GM23338 (cell line): ENCODE measurements around the gene OPN3. TPM values are rescaled to one million over a fixed set of nuclear protein-coding genes. Genes with fewer than 3 reads are reported as not detected.

ENCODE experiments used
- ATAC-seq: fragments of 200-7000 bp; cut with Tn5 transposase; 3 replicates; pipeline ENCODE4 v1.9.1; 2020
- DNase-seq: peaks from one replicate; pipeline ENCODE4 v3.0.0-alpha.2; 2015; ENCODE audit warnings: low spot score
- H2AFZ ChIP-seq: fragments of 200-600 bp; sonication (generic); 2 replicates; pipeline ENCODE4 v1.8.0; 2016; ENCODE audit warnings: antibody characterized with exemption, mild to moderate bottlenecking, moderate library complexity
- H3F3A ChIP-seq: fragments of 200-600 bp; sonication (generic); replicated peaks from 2 replicates; pipeline ENCODE4 v1.8.0; 2017; ENCODE audit warnings: antibody characterized with exemption, mixed run types, low read depth
- H3K27ac ChIP-seq: fragments of 200-600 bp; sonication (generic); 2 replicates; pipeline ENCODE4 v1.6.1; 2016; ENCODE audit warnings: low read depth
- H3K27me3 ChIP-seq: fragments of 200-600 bp; sonication (generic); 2 replicates; pipeline ENCODE4 v1.8.0; 2016; ENCODE audit warnings: mild to moderate bottlenecking, mixed run types, moderate library complexity; ENCODE audit not compliant: insufficient read depth
- H3K36me3 ChIP-seq: fragments of 200-600 bp; sonication (generic); 2 replicates; pipeline ENCODE4 v1.8.0; 2016; ENCODE audit warnings: mild to moderate bottlenecking; ENCODE audit not compliant: insufficient read depth
- H3K4me1 ChIP-seq: fragments of 200-600 bp; sonication (generic); 2 replicates; pipeline ENCODE4 v1.8.0; 2016; ENCODE audit warnings: mild to moderate bottlenecking, moderate library complexity; ENCODE audit not compliant: insufficient read depth
- H3K4me2 ChIP-seq: fragments of 200-600 bp; sonication (generic); 2 replicates; pipeline ENCODE4 v1.7.1; 2017; ENCODE audit warnings: mixed run types
- H3K4me3 ChIP-seq: fragments of 200-600 bp; sonication (generic); 2 replicates; pipeline ENCODE4 v1.6.1; 2016; ENCODE audit warnings: mixed run types
- H3K79me2 ChIP-seq: fragments of 200-600 bp; sonication (generic); replicated peaks from 2 replicates; pipeline ENCODE4 v1.8.0; 2017; ENCODE audit warnings: mild to moderate bottlenecking; ENCODE audit not compliant: insufficient read depth
- H3K9me2 ChIP-seq: fragments of 200-600 bp; sonication (generic); 2 replicates; pipeline ENCODE4 v1.8.0; 2017; ENCODE audit not compliant: insufficient read depth
- H4K20me1 ChIP-seq: fragments of 200-600 bp; sonication (generic); replicated peaks from 2 replicates; pipeline ENCODE4 v1.8.0; 2017; ENCODE audit warnings: mild to moderate bottlenecking; ENCODE audit not compliant: insufficient read depth
- H3K27ac Mint-ChIP-seq: 2 replicates; pipeline ENCODE4 v1.8.0; 2020; ENCODE audit warnings: inconsistent platforms, mild to moderate bottlenecking, moderate library complexity, mixed read lengths
- H3K27me3 Mint-ChIP-seq: 3 replicates; pipeline ENCODE4 v1.8.0; 2022; ENCODE audit warnings: low read depth, mild to moderate bottlenecking, moderate library complexity, mixed read lengths, inconsistent platforms; ENCODE audit not compliant: insufficient read depth, poor library complexity
- H3K36me3 Mint-ChIP-seq: 3 replicates; pipeline ENCODE4 v1.8.0; 2021; ENCODE audit warnings: low read depth, mild to moderate bottlenecking, inconsistent platforms, moderate library complexity, mixed read lengths
- H3K4me1 Mint-ChIP-seq: 3 replicates; pipeline ENCODE4 v1.8.0; 2020; ENCODE audit warnings: mild to moderate bottlenecking, inconsistent platforms, mixed read lengths
- H3K4me3 Mint-ChIP-seq: 3 replicates; pipeline ENCODE4 v1.8.0; 2021; ENCODE audit warnings: moderate library complexity, mild to moderate bottlenecking, inconsistent platforms, mixed read lengths
- H3K9me3 Mint-ChIP-seq: 3 replicates; pipeline ENCODE4 v1.8.0; 2020; ENCODE audit warnings: moderate library complexity, mild to moderate bottlenecking, inconsistent platforms, mixed read lengths
- CREB1 ChIP-seq: fragments of 250-450 bp; sonication (Bioruptor Pico); IDR thresholded peaks from 2 replicates; pipeline ENCODE4 v1.5.0; 2020; ENCODE audit warnings: low read depth, mild to moderate bottlenecking, moderate library complexity
- ETS1 ChIP-seq: IDR thresholded peaks from 2 replicates; pipeline ENCODE4 v1.6.1; 2016; ENCODE audit warnings: antibody characterized with exemption
- EZH2phosphoT487 ChIP-seq: fragments of 200-600 bp; sonication (generic); IDR thresholded peaks from one replicate; pipeline ENCODE4 v1.8.1; 2018; ENCODE audit warnings: antibody characterized with exemption; ENCODE audit not compliant: unreplicated experiment
- STAT1 ChIP-seq: IDR thresholded peaks from one replicate; pipeline ENCODE4 v1.6.1; 2016; ENCODE audit warnings: antibody characterized with exemption; ENCODE audit not compliant: unreplicated experiment
- ZNF114 ChIP-seq: fragments of 250-450 bp; sonication (Bioruptor Pico); IDR thresholded peaks from 2 replicates; pipeline ENCODE4 v1.5.0; 2020; ENCODE audit warnings: mild to moderate bottlenecking, moderate library complexity
- ZNF462 ChIP-seq: fragments of 250-450 bp; sonication (Bioruptor Pico); IDR thresholded peaks from 2 replicates; pipeline ENCODE4 v1.5.0; 2020; ENCODE audit warnings: mild to moderate bottlenecking, moderate library complexity
- polyA plus RNA-seq: library from polyadenylated mRNA; unstranded; fragments of >200 nt; fragmentation: Nextera tagmentation; extraction: Ambion mirVana; gene quantifications from 2 replicates; pipeline ENCODE4 v1.2.1, GENCODE V29; 2016
- total RNA-seq: library from RNA; depleted of rRNA; stranded (reverse); fragments of >200 nt; shearing (Covaris generic); gene quantifications from 2 replicates; pipeline ENCODE4 v1.2.3, GENCODE V29; 2014
- TF ChIP-seq, protein P1 (sequence below), 2 experiments: fragments of 200-600 bp in 1 of 2; sonication (generic) in 1 of 2; conservative IDR thresholded peaks; 2 replicates each; pipeline versions ENCODE4 v1.5.1 to v1.6.1; 2016 to 2017; ENCODE audit warnings: antibody characterized with exemption in 2 of 2, low read depth in 2 of 2, mild to moderate bottlenecking in 2 of 2, moderate library complexity in 1 of 2
- TF ChIP-seq, protein P2 (sequence below): IDR thresholded peaks from one replicate; pipeline ENCODE4 v1.6.1; 2018; ENCODE audit warnings: antibody characterized with exemption; ENCODE audit not compliant: unreplicated experiment

OPN3 gene
- total and polyA plus RNA-seq, 2 experiments from 2014 or later, result 23.7 to 46.8 TPM

GRCh38 chr1:241605146-241605805 is 34.9 kb downstream of the OPN3 start (continued):
- no peak for TF ChIP-seq STAT1
- TF ChIP-seq, protein P1, sequence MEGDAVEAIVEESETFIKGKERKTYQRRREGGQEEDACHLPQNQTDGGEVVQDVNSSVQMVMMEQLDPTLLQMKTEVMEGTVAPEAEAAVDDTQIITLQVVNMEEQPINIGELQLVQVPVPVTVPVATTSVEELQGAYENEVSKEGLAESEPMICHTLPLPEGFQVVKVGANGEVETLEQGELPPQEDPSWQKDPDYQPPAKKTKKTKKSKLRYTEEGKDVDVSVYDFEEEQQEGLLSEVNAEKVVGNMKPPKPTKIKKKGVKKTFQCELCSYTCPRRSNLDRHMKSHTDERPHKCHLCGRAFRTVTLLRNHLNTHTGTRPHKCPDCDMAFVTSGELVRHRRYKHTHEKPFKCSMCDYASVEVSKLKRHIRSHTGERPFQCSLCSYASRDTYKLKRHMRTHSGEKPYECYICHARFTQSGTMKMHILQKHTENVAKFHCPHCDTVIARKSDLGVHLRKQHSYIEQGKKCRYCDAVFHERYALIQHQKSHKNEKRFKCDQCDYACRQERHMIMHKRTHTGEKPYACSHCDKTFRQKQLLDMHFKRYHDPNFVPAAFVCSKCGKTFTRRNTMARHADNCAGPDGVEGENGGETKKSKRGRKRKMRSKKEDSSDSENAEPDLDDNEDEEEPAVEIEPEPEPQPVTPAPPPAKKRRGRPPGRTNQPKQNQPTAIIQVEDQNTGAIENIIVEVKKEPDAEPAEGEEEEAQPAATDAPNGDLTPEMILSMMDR (conservative IDR thresholded peaks at IDR 0.05; ENCODE audit: low read depth in 2 of 2), result peak; percentile 64 to 73
- TF ChIP-seq CREB1 (CRISPR knock-in tag), result no peak

DNA sequence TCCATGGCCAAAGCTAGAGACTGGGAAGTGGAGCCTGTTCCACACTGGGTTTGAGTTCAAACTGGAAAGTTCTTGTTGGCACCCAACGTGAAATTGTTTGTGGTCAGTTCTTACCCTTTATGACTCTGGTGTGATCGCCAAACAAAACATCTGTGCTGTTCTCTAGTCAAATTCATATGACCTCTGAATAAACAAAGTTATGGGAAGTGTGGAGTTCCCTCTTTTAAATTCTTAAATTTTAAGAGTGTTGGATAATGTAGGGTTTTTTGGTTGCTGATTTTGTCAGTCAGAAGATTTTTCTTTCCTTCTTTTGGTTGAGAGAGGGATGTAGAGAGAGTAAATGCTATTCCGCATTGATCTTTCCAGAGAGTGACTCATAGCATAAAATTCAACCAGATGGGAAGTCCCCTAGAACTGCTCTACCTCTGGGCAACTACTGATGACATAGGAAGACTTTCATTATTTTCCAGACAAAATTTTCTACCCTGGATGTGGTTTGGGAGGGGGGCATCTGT is 36.4 kb downstream of the OPN3 start:
- Mint-ChIP-seq H3K36me3 (no peaks in the 10 kb centered on the region), H3K9me3 (no peaks in the 10 kb centered on the region), H3K27me3 (peaks cover 8% of the 10 kb centered on the region), H3K4me1 (no peaks in the 10 kb centered on the region), H3K4me3 (no peak overlapping the region), H3K27ac (no peak overlapping the region)
- no peak overlapping the region for H3K27ac ChIP-seq
- H3K9me2 ChIP-seq, result no peaks in the 10 kb centered on the region
- H4K20me1 ChIP-seq, result no peaks in the 10 kb centered on the region
- no peak overlapping the region for H3K4me2 ChIP-seq
- H3K79me2 ChIP-seq, result no peaks in the 10 kb centered on the region
- H3K4me1 ChIP-seq, result no peaks in the 10 kb centered on the region
- DNase-seq (no peak), ATAC-seq (no peak)
- H3K27me3 ChIP-seq, result no peaks in the 10 kb centered on the region
- H3F3A ChIP-seq, result no peaks in the 10 kb centered on the region
- no peak overlapping the region for H3K4me3 ChIP-seq
- no peaks in the 10 kb centered on the region; the same call in 1 of the 2 replicates for H3K36me3 ChIP-seq
- no peak overlapping the region for H2AFZ ChIP-seq
- TF ChIP-seq, protein P1 (conservative IDR thresholded peaks at IDR 0.05; ENCODE audit: low read depth in 2 of 2), result no peak
- TF ChIP-seq EZH2phosphoT487 (no peak), ZNF114 (no peak), STAT1 (no peak), CREB1 (CRISPR knock-in tag) (no peak), ZNF462 (no peak), ETS1 (no peak)
- TF ChIP-seq, protein P2, sequence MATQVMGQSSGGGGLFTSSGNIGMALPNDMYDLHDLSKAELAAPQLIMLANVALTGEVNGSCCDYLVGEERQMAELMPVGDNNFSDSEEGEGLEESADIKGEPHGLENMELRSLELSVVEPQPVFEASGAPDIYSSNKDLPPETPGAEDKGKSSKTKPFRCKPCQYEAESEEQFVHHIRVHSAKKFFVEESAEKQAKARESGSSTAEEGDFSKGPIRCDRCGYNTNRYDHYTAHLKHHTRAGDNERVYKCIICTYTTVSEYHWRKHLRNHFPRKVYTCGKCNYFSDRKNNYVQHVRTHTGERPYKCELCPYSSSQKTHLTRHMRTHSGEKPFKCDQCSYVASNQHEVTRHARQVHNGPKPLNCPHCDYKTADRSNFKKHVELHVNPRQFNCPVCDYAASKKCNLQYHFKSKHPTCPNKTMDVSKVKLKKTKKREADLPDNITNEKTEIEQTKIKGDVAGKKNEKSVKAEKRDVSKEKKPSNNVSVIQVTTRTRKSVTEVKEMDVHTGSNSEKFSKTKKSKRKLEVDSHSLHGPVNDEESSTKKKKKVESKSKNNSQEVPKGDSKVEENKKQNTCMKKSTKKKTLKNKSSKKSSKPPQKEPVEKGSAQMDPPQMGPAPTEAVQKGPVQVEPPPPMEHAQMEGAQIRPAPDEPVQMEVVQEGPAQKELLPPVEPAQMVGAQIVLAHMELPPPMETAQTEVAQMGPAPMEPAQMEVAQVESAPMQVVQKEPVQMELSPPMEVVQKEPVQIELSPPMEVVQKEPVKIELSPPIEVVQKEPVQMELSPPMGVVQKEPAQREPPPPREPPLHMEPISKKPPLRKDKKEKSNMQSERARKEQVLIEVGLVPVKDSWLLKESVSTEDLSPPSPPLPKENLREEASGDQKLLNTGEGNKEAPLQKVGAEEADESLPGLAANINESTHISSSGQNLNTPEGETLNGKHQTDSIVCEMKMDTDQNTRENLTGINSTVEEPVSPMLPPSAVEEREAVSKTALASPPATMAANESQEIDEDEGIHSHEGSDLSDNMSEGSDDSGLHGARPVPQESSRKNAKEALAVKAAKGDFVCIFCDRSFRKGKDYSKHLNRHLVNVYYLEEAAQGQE, result no peak
